ENCODE measurements around the gene PSMG1.

The PSMG1 gene

GRCh38 chr21:39175154-39175553 is 8.1 kb downstream of the PSMG1 start:
- no peak overlapping the region for H3K9ac ChIP-seq (ENCODE audit: low read length)
- H3K4me3 ChIP-seq (ENCODE audit: low read length): no peak overlapping the region
- no peaks in the 10 kb centered on the region for H3K9me2 ChIP-seq (replicated peaks; ENCODE audit: insufficient read depth, low read length)
- H3K4me1 ChIP-seq (ENCODE audit: low read length): no peaks in the 10 kb centered on the region
- DNase-seq: peak; percentile 31
- no peaks in the 10 kb centered on the region for H3F3A ChIP-seq (ENCODE audit: insufficient read depth, low read length)
- H3K36me3 ChIP-seq (replicated peaks; ENCODE audit: insufficient read depth, low read length): peaks cover 31% of the 10 kb centered on the region; the same call in 1 of the 2 replicates
- H3K9me3 ChIP-seq (replicated peaks; ENCODE audit: insufficient read depth, low read length): no peaks in the 10 kb centered on the region
- H4K20me1 ChIP-seq (ENCODE audit: insufficient read depth, low read length): no peaks in the 10 kb centered on the region
- no peak overlapping the region for H3K4me2 ChIP-seq (ENCODE audit: low read depth, low read length)
- no peak overlapping the region for H3K27ac ChIP-seq (ENCODE audit: low read length)
- H3K27me3 ChIP-seq (replicated peaks; ENCODE audit: insufficient read depth, low read length): no peaks in the 10 kb centered on the region
- peak; percentile 44 for TF ChIP-seq CTCF (IDR thresholded peaks at IDR 0.05; ENCODE audit: low read length)
- TF ChIP-seq EZH2 (optimal IDR thresholded peaks at IDR 0.05; ENCODE audit: low read depth, low read length): no peak
- TF ChIP-seq EZH2phosphoT487 (IDR thresholded peaks at IDR 0.05; ENCODE audit: low read length): no peak
- H3K79me2 ChIP-seq (ENCODE audit: low read length): peaks cover 13% of the 10 kb centered on the region
- H2AFZ ChIP-seq (ENCODE audit: low read length): no peak overlapping the region

- H3K27ac ChIP-seq (ENCODE audit: low read length): no peak overlapping the region
- peaks cover 21% of the 10 kb centered on the region; the same call in 1 of the 2 replicates for H3K36me3 ChIP-seq (replicated peaks; ENCODE audit: insufficient read depth, low read length)
- no peaks in the 10 kb centered on the region for H3F3A ChIP-seq (ENCODE audit: insufficient read depth, low read length)
- no peak for TF ChIP-seq EZH2 (optimal IDR thresholded peaks at IDR 0.05; ENCODE audit: low read depth, low read length)
- no peak for TF ChIP-seq CTCF (IDR thresholded peaks at IDR 0.05; ENCODE audit: low read length)
- TF ChIP-seq EZH2phosphoT487 (IDR thresholded peaks at IDR 0.05; ENCODE audit: low read length): no peak
- H2AFZ ChIP-seq (ENCODE audit: low read length): no peak overlapping the region
- no peak overlapping the region for H3K9ac ChIP-seq (ENCODE audit: low read length)
- H3K79me2 ChIP-seq (ENCODE audit: low read length): peaks cover 2% of the 10 kb centered on the region; the same call in 1 of the 2 replicates
- H3K9me3 ChIP-seq (replicated peaks; ENCODE audit: insufficient read depth, low read length): no peaks in the 10 kb centered on the region
- no peak overlapping the region for H3K4me2 ChIP-seq (ENCODE audit: low read depth, low read length)
- no peaks in the 10 kb centered on the region for H3K9me2 ChIP-seq (replicated peaks; ENCODE audit: insufficient read depth, low read length)
- no peaks in the 10 kb centered on the region for H3K27me3 ChIP-seq (replicated peaks; ENCODE audit: insufficient read depth, low read length)
- H4K20me1 ChIP-seq (ENCODE audit: insufficient read depth, low read length): no peaks in the 10 kb centered on the region
- H3K4me1 ChIP-seq (ENCODE audit: low read length): no peaks in the 10 kb centered on the region
- H3K4me3 ChIP-seq (ENCODE audit: low read length): no peak overlapping the region
- DNase-seq: no peak
Observed at GRCh38 chr21:39173716-39174680, 9.3 kb downstream of the PSMG1 start.

- H3K9me2 ChIP-seq (replicated peaks; ENCODE audit: insufficient read depth, low read length): no peaks in the 10 kb centered on the region
- H3K9me3 ChIP-seq (replicated peaks; ENCODE audit: insufficient read depth, low read length): no peaks in the 10 kb centered on the region
- no peaks in the 10 kb centered on the region for H3F3A ChIP-seq (ENCODE audit: insufficient read depth, low read length)
- peaks cover 12% of the 10 kb centered on the region; the same call in 1 of the 2 replicates for H3K36me3 ChIP-seq (replicated peaks; ENCODE audit: insufficient read depth, low read length)
- no peaks in the 10 kb centered on the region for H3K4me1 ChIP-seq (ENCODE audit: low read length)
- no peak overlapping the region for H3K4me3 ChIP-seq (ENCODE audit: low read length)
- TF ChIP-seq EZH2 (optimal IDR thresholded peaks at IDR 0.05; ENCODE audit: low read depth, low read length) (no peak), EZH2phosphoT487 (IDR thresholded peaks at IDR 0.05; ENCODE audit: low read length) (no peak), CTCF (IDR thresholded peaks at IDR 0.05; ENCODE audit: low read length) (no peak)
- no peak overlapping the region for H3K27ac ChIP-seq (ENCODE audit: low read length)
- H3K9ac ChIP-seq (ENCODE audit: low read length): no peak overlapping the region
- DNase-seq: no peak
- no peaks in the 10 kb centered on the region for H4K20me1 ChIP-seq (ENCODE audit: insufficient read depth, low read length)
- no peaks in the 10 kb centered on the region for H3K27me3 ChIP-seq (replicated peaks; ENCODE audit: insufficient read depth, low read length)
- no peak overlapping the region for H3K4me2 ChIP-seq (ENCODE audit: low read depth, low read length)
- no peak overlapping the region for H2AFZ ChIP-seq (ENCODE audit: low read length)
- no peaks in the 10 kb centered on the region for H3K79me2 ChIP-seq (ENCODE audit: low read length)
Observed at GRCh38 chr21:39169906-39170305, 13.3 kb downstream of the PSMG1 start.
